Uterus (tissue), 4 donors: ENCODE measurements around the gene PKNOX2. TPM values are rescaled to one million over a fixed set of nuclear protein-coding genes. Genes with fewer than 3 reads are reported as not detected.

Experiments used
- DNase-seq, 2 donors: peaks; one replicate each; pipeline ENCODE4 v3.0.0-alpha.2; 2019 to 2020
- H3K27ac ChIP-seq, 2 donors: fragments of 200-600 bp; sonication (generic); 1 replicate in 1 of 2; 2 replicates in 1 of 2; pipeline ENCODE4 v1.5.1; 2016 to 2018
- H3K27me3 ChIP-seq, 2 donors: fragments of 200-600 bp; sonication (generic); one replicate each; pipeline ENCODE4 v1.5.1; 2018 to 2019; ENCODE audit warnings: control low read depth in 1 of 2
- H3K36me3 ChIP-seq, 2 donors: fragments of 200-600 bp; sonication (generic); one replicate each; pipeline ENCODE4 v1.5.1; 2019; ENCODE audit warnings: control low read depth in 1 of 2
- H3K4me1 ChIP-seq, 2 donors: fragments of 200-600 bp; sonication (generic); one replicate each; pipeline ENCODE4 v1.5.1; 2018 to 2019; ENCODE audit warnings: control low read depth in 1 of 2
- H3K4me3 ChIP-seq, 2 donors: fragments of 200-600 bp; sonication (generic); 1 replicate in 1 of 2; 2 replicates in 1 of 2; pipeline ENCODE4 v1.5.1; 2018 to 2019; ENCODE audit warnings: mild to moderate bottlenecking in 1 of 2
- H3K9me3 ChIP-seq, 2 donors: fragments of 200-600 bp; sonication (generic); one replicate each; pipeline ENCODE4 v1.5.1; 2019; ENCODE audit warnings: control low read depth in 1 of 2
- CTCF ChIP-seq, 4 experiments: fragments of 200-600 bp in 2 of 4; fragments of 450-650 bp in 2 of 4; sonication (generic) in 2 of 4; IDR thresholded peaks; one replicate each; pipeline ENCODE4 v1.5.1; 2016 to 2019; ENCODE audit warnings: antibody characterized with exemption in 4 of 4, mild to moderate bottlenecking in 2 of 4, moderate library complexity in 1 of 4
- POLR2A ChIP-seq, 2 donors: fragments of 450-650 bp; IDR thresholded peaks; one replicate each; pipeline ENCODE4 v1.6.1; 2016; ENCODE audit warnings: antibody characterized with exemption in 2 of 2, mild to moderate bottlenecking in 1 of 2, moderate library complexity in 1 of 2
- intact Hi-C: fragments of 100-400 bp; cut with DNase I; formaldehyde crosslinking; loops from one replicate; pipeline ENCODE4 v1.15.1; 2023; ENCODE audit warnings: low total_unique reads
- total RNA-seq, 4 donors: library from RNA; depleted of rRNA in 3 of 4; stranded (reverse); fragments of >200 nt in 3 of 4; gene quantifications; one replicate each; pipeline versions ENCODE4 v1.1.0 to v1.2.4, GENCODE V29; 2014 to 2023
- donor health status: DM: yes; HTN: yes; CAD: no.

PKNOX2 gene
- total RNA-seq, 4 donors from 2014 or later: 0.29 to 22.7 (median 3.3) TPM

DNA sequence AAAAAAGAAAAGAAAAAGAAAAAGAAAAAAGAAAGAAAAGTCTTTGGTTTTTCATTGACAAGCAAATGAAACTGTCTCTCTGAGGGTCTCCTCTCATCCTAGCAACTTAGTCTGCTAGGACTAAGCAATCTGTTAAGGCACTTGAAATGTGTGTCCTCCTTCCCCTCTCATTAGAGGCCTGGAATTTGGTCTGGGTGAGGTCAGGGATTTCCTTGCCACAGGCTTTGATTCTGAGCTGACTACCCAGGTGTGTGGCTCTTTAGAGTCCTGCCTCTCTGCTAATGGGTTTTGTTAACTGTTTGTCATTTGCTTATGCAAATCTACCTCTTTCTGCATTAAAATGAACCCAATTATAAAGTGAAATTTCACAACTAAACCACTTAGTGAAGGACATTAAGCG is 18.3 kb upstream of the PKNOX2 start:
- no peaks in the 10 kb centered on the region for H3K36me3 ChIP-seq
- H3K4me1 ChIP-seq: no peaks in the 10 kb centered on the region
- no peak for DNase-seq
- intact Hi-C loops: no loop called here
- TF ChIP-seq POLR2A (IDR thresholded peaks at IDR 0.05) (no peak), CTCF (IDR thresholded peaks at IDR 0.05) (no peak)
- H3K27ac ChIP-seq: no peak overlapping the region
- no peaks in the 10 kb centered on the region for H3K9me3 ChIP-seq
- peaks cover 0 to 2% of the 10 kb centered on the region in 2 donors for H3K27me3 ChIP-seq
- H3K4me3 ChIP-seq: no peak overlapping the region

- Histone ChIP-seq H3K4me1 (no peaks in the 10 kb centered on the region), H3K27me3 (no peaks in the 10 kb centered on the region), H3K27ac (no peak overlapping the region), H3K9me3 (no peaks in the 10 kb centered on the region), H3K36me3 (no peaks in the 10 kb centered on the region), H3K4me3 (no peak overlapping the region)
- intact Hi-C loops: no loop called here
- no peak for DNase-seq
- TF ChIP-seq POLR2A (IDR thresholded peaks at IDR 0.05) (no peak), CTCF (IDR thresholded peaks at IDR 0.05) (no peak)
Observed at GRCh38 chr11:125147280-125147679, 17.3 kb upstream of the PKNOX2 start.

- intact Hi-C loops: no loop called here
- no peak overlapping the region for H3K4me3 ChIP-seq
- no peaks in the 10 kb centered on the region for H3K27me3 ChIP-seq
- TF ChIP-seq POLR2A (IDR thresholded peaks at IDR 0.05) (no peak), CTCF (IDR thresholded peaks at IDR 0.05) (no peak)
- DNase-seq: no peak
- no peaks in the 10 kb centered on the region for H3K36me3 ChIP-seq
- no peak overlapping the region for H3K27ac ChIP-seq
- no peaks in the 10 kb centered on the region for H3K9me3 ChIP-seq
- H3K4me1 ChIP-seq: no peaks in the 10 kb centered on the region
Observed at GRCh38 chr11:125148011-125148410, 16.5 kb upstream of the PKNOX2 start.

- H3K36me3 ChIP-seq: no peaks in the 10 kb centered on the region
- TF ChIP-seq POLR2A (IDR thresholded peaks at IDR 0.05) (no peak), CTCF (IDR thresholded peaks at IDR 0.05) (no peak)
- no peaks in the 10 kb centered on the region for H3K9me3 ChIP-seq
- H3K27ac ChIP-seq: no peak overlapping the region
- H3K27me3 ChIP-seq: no peaks in the 10 kb centered on the region
- H3K4me1 ChIP-seq: no peaks in the 10 kb centered on the region
- H3K4me3 ChIP-seq: no peak overlapping the region
- DNase-seq: no peak
- intact Hi-C loops: no loop called here
Observed at GRCh38 chr11:125148743-125149142, 15.8 kb upstream of the PKNOX2 start.

DNA sequence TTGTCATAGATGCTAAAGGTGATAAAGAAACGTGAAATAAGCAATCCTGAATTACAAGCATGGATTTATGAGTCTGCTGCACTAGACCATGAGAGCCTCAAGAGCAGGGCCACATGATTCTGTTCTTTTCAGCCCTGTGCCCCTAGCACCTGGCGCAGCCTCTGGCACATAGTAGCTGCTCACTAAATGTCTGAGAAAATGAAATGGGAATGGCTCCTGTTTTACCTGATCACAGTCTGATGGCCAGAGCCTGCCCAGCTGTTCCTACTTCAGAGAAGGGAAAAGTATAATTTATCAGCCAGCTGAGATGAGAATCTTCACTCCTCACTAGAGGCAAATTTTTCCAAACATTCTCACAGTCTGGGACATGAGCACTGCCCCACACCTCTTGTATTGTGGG is 10.7 kb upstream of the PKNOX2 start:
- TF ChIP-seq CTCF (IDR thresholded peaks at IDR 0.05): no peak
- TF ChIP-seq POLR2A (IDR thresholded peaks at IDR 0.05): no peak
- no peaks in the 10 kb centered on the region for H3K9me3 ChIP-seq

More for the DNA sequence above, 10.7 kb upstream of the PKNOX2 start:
- no peaks in the 10 kb centered on the region for H3K36me3 ChIP-seq
- intact Hi-C loops: no loop called here
- H3K4me3 ChIP-seq: no peak overlapping the region
- no peaks in the 10 kb centered on the region for H3K4me1 ChIP-seq
- no peak overlapping the region for H3K27ac ChIP-seq
- H3K27me3 ChIP-seq: no peaks in the 10 kb centered on the region
- no peak for DNase-seq
